PFSK-1 (cell line): ENCODE data around the gene FSCB.

Experiments
- POLR2AphosphoS5 ChIP-seq: IDR thresholded peaks from 2 replicates; pipeline ENCODE4 v1.6.1; 2012; ENCODE audit warnings: low read depth, mild to moderate bottlenecking, control low read depth, low read length, moderate library complexity
- SIN3A ChIP-seq: IDR thresholded peaks from 2 replicates; pipeline ENCODE4 v1.6.1; 2012; ENCODE audit warnings: mild to moderate bottlenecking, low read length, moderate library complexity, borderline replicate concordance; ENCODE audit not compliant: insufficient read depth
- TAF1 ChIP-seq: IDR thresholded peaks from 2 replicates; pipeline ENCODE4 v1.6.1; 2012; ENCODE audit warnings: low read length, control low read depth, borderline replicate concordance; ENCODE audit not compliant: insufficient read depth
- TF ChIP-seq, protein P1 (sequence below), 2 experiments: IDR thresholded peaks; 2 replicates each; pipeline versions ENCODE4 v1.6.1 to v1.8.0; 2011 to 2012; ENCODE audit warnings: low read depth in 2 of 2, low read length in 2 of 2, control low read depth in 1 of 2, inconsistent platforms in 1 of 2, mild to moderate bottlenecking in 1 of 2, moderate library complexity in 1 of 2; ENCODE audit not compliant: insufficient read depth in 1 of 2

DNA sequence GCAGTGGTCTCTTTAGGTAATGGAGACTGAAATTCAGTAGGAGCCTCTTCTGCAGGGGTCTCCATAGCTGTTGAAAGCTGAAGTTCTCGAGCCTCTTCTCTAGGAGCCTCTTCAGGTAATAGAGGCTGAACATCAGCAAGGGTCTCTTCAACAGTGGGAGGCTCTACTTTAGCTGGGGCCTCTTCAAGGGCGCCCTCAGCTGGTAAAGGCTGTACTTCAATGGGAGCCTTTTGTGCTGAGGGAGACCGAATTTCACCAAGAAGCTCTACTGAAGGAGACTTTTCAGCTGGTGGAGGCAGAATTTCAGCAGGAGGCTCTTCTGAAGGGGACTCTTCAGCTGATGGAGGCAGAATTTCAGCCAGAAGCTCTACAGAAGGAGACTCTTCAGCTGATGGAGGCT lies 1.5 kb downstream of the FSCB start:
- no peak for TF ChIP-seq SIN3A
- TF ChIP-seq, protein P1, sequence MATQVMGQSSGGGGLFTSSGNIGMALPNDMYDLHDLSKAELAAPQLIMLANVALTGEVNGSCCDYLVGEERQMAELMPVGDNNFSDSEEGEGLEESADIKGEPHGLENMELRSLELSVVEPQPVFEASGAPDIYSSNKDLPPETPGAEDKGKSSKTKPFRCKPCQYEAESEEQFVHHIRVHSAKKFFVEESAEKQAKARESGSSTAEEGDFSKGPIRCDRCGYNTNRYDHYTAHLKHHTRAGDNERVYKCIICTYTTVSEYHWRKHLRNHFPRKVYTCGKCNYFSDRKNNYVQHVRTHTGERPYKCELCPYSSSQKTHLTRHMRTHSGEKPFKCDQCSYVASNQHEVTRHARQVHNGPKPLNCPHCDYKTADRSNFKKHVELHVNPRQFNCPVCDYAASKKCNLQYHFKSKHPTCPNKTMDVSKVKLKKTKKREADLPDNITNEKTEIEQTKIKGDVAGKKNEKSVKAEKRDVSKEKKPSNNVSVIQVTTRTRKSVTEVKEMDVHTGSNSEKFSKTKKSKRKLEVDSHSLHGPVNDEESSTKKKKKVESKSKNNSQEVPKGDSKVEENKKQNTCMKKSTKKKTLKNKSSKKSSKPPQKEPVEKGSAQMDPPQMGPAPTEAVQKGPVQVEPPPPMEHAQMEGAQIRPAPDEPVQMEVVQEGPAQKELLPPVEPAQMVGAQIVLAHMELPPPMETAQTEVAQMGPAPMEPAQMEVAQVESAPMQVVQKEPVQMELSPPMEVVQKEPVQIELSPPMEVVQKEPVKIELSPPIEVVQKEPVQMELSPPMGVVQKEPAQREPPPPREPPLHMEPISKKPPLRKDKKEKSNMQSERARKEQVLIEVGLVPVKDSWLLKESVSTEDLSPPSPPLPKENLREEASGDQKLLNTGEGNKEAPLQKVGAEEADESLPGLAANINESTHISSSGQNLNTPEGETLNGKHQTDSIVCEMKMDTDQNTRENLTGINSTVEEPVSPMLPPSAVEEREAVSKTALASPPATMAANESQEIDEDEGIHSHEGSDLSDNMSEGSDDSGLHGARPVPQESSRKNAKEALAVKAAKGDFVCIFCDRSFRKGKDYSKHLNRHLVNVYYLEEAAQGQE (IDR thresholded peaks at IDR 0.05; ENCODE audit: insufficient read depth in 1 of 2, low read depth in 2 of 2, low read length in 2 of 2): no peak
- TF ChIP-seq TAF1: no peak
- no peak for TF ChIP-seq POLR2AphosphoS5
